GM12892 (cell line): ENCODE measurements around the gene CYTH3.

ENCODE experiments used
- POLR2A ChIP-seq: IDR thresholded peaks from 2 replicates; pipeline ENCODE4 v1.6.1; 2011; ENCODE audit warnings: low read depth, low read length, control low read depth
- POLR2AphosphoS5 ChIP-seq: IDR thresholded peaks from 2 replicates; pipeline ENCODE4 v1.6.1; 2011; ENCODE audit warnings: low read depth, low read length, control low read depth

- TF ChIP-seq POLR2A (no peak), POLR2AphosphoS5 (no peak)
These were observed 15.9 kb upstream of the CYTH3 start for GRCh38 chr7:6288270-6288860.
